RWPE1 (cell line): ENCODE results near the gene GCH1.

Experiments
- CTCF ChIA-PET: fragments of 350-600 bp; sonication (Branson Sonifier 250); formaldehyde crosslinking; extraction: SDS; loops from one replicate; lab custom pipeline; 2021; lab: Yijun Ruan, JAX
- POLR2A ChIA-PET: fragments of 400-600 bp; formaldehyde crosslinking; extraction: SDS; loops from one replicate; lab custom pipeline; 2020; ENCODE audit warnings: antibody characterized with exemption; ENCODE audit not compliant: low non-redundant PET; lab: Yijun Ruan, JAX
- DNase-seq: peaks from one replicate; pipeline ENCODE4 v3.0.0; 2012; ENCODE audit warnings: low spot score
- H3K27ac ChIP-seq: fragments of 450-650 bp; 2 replicates; pipeline ENCODE4 v1.5.1; 2017
- TF ChIP-seq, protein P1 (sequence below): fragments of 450-650 bp; conservative IDR thresholded peaks from 2 replicates; pipeline ENCODE4 v1.5.1; 2017; ENCODE audit warnings: low read depth, mild to moderate bottlenecking

GCH1 gene

GRCh38 chr14:54823757-54824549 lies 78.7 kb downstream of the GCH1 start:
- POLR2A ChIA-PET: no interaction called here
- CTCF ChIA-PET: no interaction called here
- H3K27ac ChIP-seq: no peak overlapping the region
- TF ChIP-seq, protein P1, sequence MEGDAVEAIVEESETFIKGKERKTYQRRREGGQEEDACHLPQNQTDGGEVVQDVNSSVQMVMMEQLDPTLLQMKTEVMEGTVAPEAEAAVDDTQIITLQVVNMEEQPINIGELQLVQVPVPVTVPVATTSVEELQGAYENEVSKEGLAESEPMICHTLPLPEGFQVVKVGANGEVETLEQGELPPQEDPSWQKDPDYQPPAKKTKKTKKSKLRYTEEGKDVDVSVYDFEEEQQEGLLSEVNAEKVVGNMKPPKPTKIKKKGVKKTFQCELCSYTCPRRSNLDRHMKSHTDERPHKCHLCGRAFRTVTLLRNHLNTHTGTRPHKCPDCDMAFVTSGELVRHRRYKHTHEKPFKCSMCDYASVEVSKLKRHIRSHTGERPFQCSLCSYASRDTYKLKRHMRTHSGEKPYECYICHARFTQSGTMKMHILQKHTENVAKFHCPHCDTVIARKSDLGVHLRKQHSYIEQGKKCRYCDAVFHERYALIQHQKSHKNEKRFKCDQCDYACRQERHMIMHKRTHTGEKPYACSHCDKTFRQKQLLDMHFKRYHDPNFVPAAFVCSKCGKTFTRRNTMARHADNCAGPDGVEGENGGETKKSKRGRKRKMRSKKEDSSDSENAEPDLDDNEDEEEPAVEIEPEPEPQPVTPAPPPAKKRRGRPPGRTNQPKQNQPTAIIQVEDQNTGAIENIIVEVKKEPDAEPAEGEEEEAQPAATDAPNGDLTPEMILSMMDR: no peak
- no peak for DNase-seq

DNA sequence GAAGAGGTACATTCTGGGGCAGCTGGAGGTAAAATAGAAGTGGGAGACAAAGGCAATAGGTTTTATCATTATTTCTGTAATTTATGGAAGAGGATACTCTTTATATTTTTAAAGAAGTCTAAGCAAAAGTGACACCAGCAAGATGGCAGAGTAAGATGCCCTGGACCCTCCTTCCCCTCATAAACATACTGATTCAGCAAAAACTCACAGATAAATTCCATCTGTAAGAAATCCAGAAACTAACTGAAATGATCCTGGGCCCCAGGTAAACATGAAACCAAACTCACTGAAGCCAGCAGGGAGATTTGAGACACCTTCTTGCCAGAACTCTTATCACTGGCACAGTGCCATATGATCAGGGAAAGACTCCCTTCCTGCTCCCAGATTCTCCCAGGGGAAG lies 79.9 kb downstream of the GCH1 start:
- POLR2A ChIA-PET: no interaction called here
- H3K27ac ChIP-seq: no peak overlapping the region
- TF ChIP-seq, protein P1: no peak
- no peak for DNase-seq
- CTCF ChIA-PET: no interaction called here

DNA sequence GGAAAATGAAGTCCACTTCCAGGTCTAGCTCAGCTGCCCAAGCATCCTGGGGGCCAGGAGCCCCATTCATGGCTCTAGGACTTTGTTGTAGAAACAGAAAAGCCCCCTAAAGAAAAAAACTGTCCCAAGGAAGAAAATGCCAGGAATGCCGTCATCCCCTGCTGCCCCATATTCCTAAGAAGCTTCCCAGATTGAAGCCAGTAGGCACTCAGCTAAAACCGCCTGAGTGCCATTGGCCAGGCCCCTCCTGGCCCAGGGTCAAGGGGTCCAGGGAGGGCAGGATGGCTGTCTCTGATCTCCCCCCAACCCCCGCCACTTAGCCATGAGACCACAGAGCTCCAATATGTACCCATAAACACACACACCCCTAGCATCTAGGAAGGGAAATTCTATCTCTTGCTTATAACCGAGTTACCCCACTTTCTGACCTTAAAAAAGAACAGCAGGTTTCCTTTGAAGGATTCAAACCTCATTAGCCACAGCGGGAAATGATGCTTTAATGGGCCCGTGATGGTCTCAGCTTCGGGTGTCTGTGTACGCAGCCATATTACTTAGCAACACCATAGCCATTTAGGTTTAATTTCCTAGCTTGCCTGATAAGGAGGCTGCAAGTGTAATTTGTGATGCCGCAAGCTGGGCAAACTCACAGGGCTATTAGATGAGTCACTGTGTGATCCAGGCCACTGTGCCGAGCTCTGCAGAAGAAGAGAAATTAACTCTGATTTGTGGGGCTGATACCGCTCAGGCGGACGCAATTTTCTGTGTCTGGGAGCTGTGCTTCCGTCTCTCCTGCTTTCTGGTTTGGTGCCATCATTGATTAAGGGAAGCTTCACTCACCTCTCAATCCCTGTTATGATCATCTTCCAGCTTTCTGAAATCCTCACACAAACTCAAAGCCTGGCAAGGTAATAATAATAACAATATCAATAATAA lies 84.2 kb downstream of the GCH1 start:
- POLR2A ChIA-PET: no interaction called here
- CTCF ChIA-PET: interaction anchor here (1.5 kb wide), 1 partner anchor 10 kb away, joined by 6 read pairs; no protein-coding TSS in a partner anchor
- no peak overlapping the region for H3K27ac ChIP-seq
- TF ChIP-seq, protein P1: no peak
- DNase-seq: peak; percentile 64

- DNase-seq: no peak
- CTCF ChIA-PET: interaction anchor here (0.7 to 1.5 kb wide), 2 partner anchors 9 to 469 kb away, joined by 3 to 6 read pairs; no protein-coding TSS in a partner anchor
- TF ChIP-seq, protein P1: no peak
- POLR2A ChIA-PET: no interaction called here
- H3K27ac ChIP-seq: no peak overlapping the region
Observed at GRCh38 chr14:54817506-54817905, 85.1 kb downstream of the GCH1 start.

DNA sequence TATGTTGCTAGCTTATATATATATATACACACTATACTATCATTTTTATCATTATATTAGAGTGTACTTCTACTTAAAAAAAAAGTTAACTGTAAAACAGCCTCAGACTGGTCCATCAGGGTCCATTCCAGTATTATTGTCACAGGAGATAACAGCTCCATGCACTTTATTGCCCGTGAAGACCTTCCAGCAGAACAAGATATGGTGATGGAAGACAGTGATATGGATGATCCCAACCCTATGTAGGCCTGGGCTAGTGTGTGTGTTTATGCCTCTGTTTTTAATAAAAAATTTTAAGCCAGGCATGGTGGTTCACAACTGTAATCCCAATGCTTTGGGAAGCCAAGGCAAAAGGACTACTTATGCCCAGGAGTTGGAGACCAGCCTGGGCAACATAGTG lies 86.2 kb downstream of the GCH1 start:
- POLR2A ChIA-PET: no interaction called here
- no peak for DNase-seq
- TF ChIP-seq, protein P1: no peak
- H3K27ac ChIP-seq: no peak overlapping the region
- CTCF ChIA-PET: interaction anchor here (0.6 to 1.4 kb wide), 4 partner anchors 10 to 224 kb away, joined by 3 to 5 read pairs (median 3); no protein-coding TSS in a partner anchor

DNA sequence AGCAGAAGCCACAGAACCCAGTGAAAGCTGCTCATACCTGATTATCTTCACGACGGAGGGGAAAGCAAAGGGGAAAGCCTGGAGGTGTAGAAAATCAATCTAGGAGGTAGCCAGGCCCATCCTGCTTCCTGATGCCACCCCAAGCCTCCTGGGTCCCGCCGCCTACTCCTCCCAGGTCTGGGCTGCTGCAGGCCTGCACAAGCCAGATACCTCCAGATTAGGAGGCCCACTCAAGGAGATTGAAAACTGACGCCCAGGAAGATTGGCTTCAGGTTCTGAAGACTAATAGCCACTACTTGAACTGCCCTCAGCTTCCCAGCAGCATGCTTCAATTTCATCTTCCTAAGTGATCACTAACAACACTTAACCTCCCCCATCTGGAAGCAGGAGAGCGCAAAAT lies 87.1 kb downstream of the GCH1 start:
- ChIA-PET CTCF (interaction anchor here (0.7 to 1.4 kb wide), 2 partner anchors 9 to 262 kb away, joined by 3 to 4 read pairs; no protein-coding TSS in a partner anchor), POLR2A (no interaction called here)
- DNase-seq: no peak
- no peak overlapping the region for H3K27ac ChIP-seq
- TF ChIP-seq, protein P1: no peak
